PC-9 (cell line): Measurements from ENCODE around the gene TMEM109. TPM values are rescaled to one million over a fixed set of nuclear protein-coding genes. Genes with fewer than 3 reads are reported as not detected.

Experiments
- BruUV-seq: library from RNA; stranded (reverse); fragments of 400-500 nt; replicated peaks from 2 replicates; lab custom pipeline; 2021; lab: Mats Ljungman, UMichigan
- CTCF ChIA-PET: fragments of 300-600 bp; sonication (Branson Sonifier 250); formaldehyde crosslinking; loops from one replicate; lab custom pipeline; 2022; ENCODE audit warnings: antibody characterized with exemption; lab: Charles Lee
- POLR2A ChIA-PET: fragments of 300-600 bp; sonication (Branson Sonifier 250); formaldehyde crosslinking; loops from one replicate; lab custom pipeline; 2022; ENCODE audit warnings: antibody characterized with exemption; ENCODE audit not compliant: unreplicated experiment; lab: Charles Lee
- DNase-seq, 2 experiments: peaks; one replicate each; pipeline versions ENCODE4 v3.0.0 to v3.0.0-alpha.2; 2015 to 2022; ENCODE audit warnings: mixed read lengths in 1 of 2
- H2AFZ ChIP-seq: fragments of 200-600 bp; sonication (generic); 2 replicates; pipeline ENCODE4 v1.8.1; 2017; ENCODE audit warnings: antibody characterized with exemption
- H3F3A ChIP-seq: fragments of 200-600 bp; sonication (generic); 2 replicates; pipeline ENCODE4 v1.8.1; 2017; ENCODE audit warnings: antibody characterized with exemption, mild to moderate bottlenecking, low read depth; ENCODE audit not compliant: insufficient read depth
- H3K27ac ChIP-seq: fragments of 200-600 bp; sonication (generic); 2 replicates; pipeline ENCODE4 v1.6.1; 2016; ENCODE audit warnings: mixed run types
- H3K27me3 ChIP-seq: fragments of 200-600 bp; sonication (generic); 2 replicates; pipeline ENCODE4 v1.6.1; 2016; ENCODE audit warnings: low read depth, mixed run types; ENCODE audit not compliant: insufficient read depth
- H3K36me3 ChIP-seq: fragments of 200-600 bp; sonication (generic); 2 replicates; pipeline ENCODE4 v1.6.1; 2016; ENCODE audit warnings: low read depth, mixed run types
- H3K4me1 ChIP-seq: fragments of 200-600 bp; sonication (generic); replicated peaks from 2 replicates; pipeline ENCODE4 v1.6.1; 2016; ENCODE audit warnings: mixed run types; ENCODE audit not compliant: insufficient read depth
- H3K4me2 ChIP-seq: fragments of 200-600 bp; sonication (generic); 2 replicates; pipeline ENCODE4 v1.6.1; 2017; ENCODE audit warnings: mixed run types
- H3K4me3 ChIP-seq: fragments of 200-600 bp; sonication (generic); 2 replicates; pipeline ENCODE4 v1.6.1; 2016; ENCODE audit warnings: mixed run types
- H3K79me2 ChIP-seq: fragments of 200-600 bp; sonication (generic); 2 replicates; pipeline ENCODE4 v1.6.1; 2017; ENCODE audit warnings: low read depth, mixed run types
- H3K9me2 ChIP-seq: fragments of 200-600 bp; sonication (generic); 2 replicates; pipeline ENCODE4 v1.8.1; 2017; ENCODE audit warnings: mild to moderate bottlenecking; ENCODE audit not compliant: insufficient read depth
- H3K9me3 ChIP-seq: fragments of 200-600 bp; sonication (generic); 2 replicates; pipeline ENCODE4 v1.8.1; 2016; ENCODE audit warnings: low read depth; ENCODE audit not compliant: insufficient read depth
- H4K20me1 ChIP-seq: fragments of 200-600 bp; sonication (generic); 2 replicates; pipeline ENCODE4 v1.8.1; 2017; ENCODE audit not compliant: insufficient read depth
- CTCF ChIP-seq: fragments of 200-600 bp; sonication (generic); conservative IDR thresholded peaks from 2 replicates; pipeline ENCODE4 v1.6.1; 2017; ENCODE audit warnings: mixed run types, antibody characterized with exemption, mild to moderate bottlenecking, moderate library complexity
- EZH2 ChIP-seq: fragments of 200-600 bp; sonication (generic); IDR thresholded peaks from 2 replicates; pipeline ENCODE4 v1.8.0; 2017; ENCODE audit warnings: antibody characterized with exemption, low read depth
- intact Hi-C: fragments of 100-400 bp; cut with micrococcal nuclease; formaldehyde crosslinking; loops from one replicate; pipeline ENCODE4 v1.10.0; 2022; ENCODE audit not compliant: unreplicated experiment
- total RNA-seq: library from RNA; stranded (reverse); gene quantifications from 2 replicates; pipeline ENCODE4 v1.2.3, GENCODE V29; 2021

The TMEM109 gene
- total RNA-seq, 1 experiment from 2014 or later = 105 TPM

DNA sequence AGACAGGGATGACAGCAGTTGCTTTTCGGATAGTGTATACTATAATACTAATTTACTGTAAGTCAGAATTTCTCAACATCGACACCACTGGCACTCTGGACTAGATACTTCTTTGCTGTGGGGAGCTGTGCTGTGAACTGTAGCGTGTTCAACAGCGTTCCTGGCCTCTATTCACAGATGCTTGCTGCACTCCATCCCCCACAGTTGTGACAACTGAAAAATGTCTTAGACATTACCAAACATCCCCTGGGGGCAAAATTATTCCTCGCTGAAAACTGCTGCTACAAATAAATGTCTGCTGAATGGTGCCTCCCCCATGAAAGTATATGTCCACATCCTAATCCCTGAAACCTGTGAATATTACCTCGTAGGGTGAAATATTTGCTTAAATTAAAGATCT lies 45.5 kb downstream of the TMEM109 start:
- POLR2A ChIA-PET = no interaction called here

DNA sequence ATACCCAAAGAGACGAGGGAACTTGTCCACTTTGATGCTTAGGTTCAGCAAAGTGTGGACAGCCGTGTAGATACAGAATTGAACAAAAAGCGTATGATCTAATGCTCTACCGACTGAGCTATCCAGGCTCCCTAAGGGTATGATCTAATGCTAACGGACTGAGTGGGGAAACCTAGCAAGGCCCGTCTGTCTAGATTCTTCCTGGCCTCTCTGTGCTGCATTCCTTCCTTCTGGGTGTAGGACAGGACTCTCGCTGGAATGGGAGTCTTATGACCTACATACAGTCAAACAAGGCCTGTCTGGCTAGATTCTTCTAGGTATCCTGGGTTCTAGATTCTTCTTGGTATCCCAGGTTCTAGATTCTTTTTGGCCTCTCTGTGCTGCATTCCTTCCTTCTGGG lies 46.4 kb downstream of the TMEM109 start:
- CTCF ChIA-PET = no interaction called here
- no peak for TF ChIP-seq EZH2
- TF ChIP-seq CTCF = no peak
- Histone ChIP-seq H3K27ac (no peak overlapping the region), H2AFZ (no peak overlapping the region), H3K4me1 (0 out of 2 replicates have a peak, but pooled peaks cover 4% of the 10 kb centered on the region), H3K27me3 (peaks cover 10% of the 10 kb centered on the region; the same call in 1 of the 2 replicates), H3K79me2 (no peaks in the 10 kb centered on the region), H3K9me3 (no peaks in the 10 kb centered on the region), H3K4me3 (no peak overlapping the region), H3K4me2 (no peak overlapping the region), H3K9me2 (no peaks in the 10 kb centered on the region), H3F3A (no peaks in the 10 kb centered on the region), H4K20me1 (no peaks in the 10 kb centered on the region), H3K36me3 (no peaks in the 10 kb centered on the region)
- POLR2A ChIA-PET = no interaction called here
- intact Hi-C loops = no loop called here
- peak; percentile 28 to 57 for DNase-seq
- BruUV-seq = no TSS peak

More for the DNA sequence above, 45.5 kb downstream of the TMEM109 start:
- no peaks in the 10 kb centered on the region for H3K9me2 ChIP-seq
- CTCF ChIA-PET = no interaction called here
- H3F3A ChIP-seq = no peaks in the 10 kb centered on the region
- peaks cover 10% of the 10 kb centered on the region; the same call in 1 of the 2 replicates for H3K27me3 ChIP-seq
- intact Hi-C loops = no loop called here
- no peaks in the 10 kb centered on the region for H4K20me1 ChIP-seq
- H3K27ac ChIP-seq = no peak overlapping the region
- no peak for DNase-seq
- no peaks in the 10 kb centered on the region for H3K79me2 ChIP-seq
- 0 out of 2 replicates have a peak, but pooled peaks cover 4% of the 10 kb centered on the region for H3K4me1 ChIP-seq
- H3K36me3 ChIP-seq = no peaks in the 10 kb centered on the region
- H2AFZ ChIP-seq = no peak overlapping the region
- no peak overlapping the region for H3K4me3 ChIP-seq
- no TSS peak for BruUV-seq
- no peaks in the 10 kb centered on the region for H3K9me3 ChIP-seq
- TF ChIP-seq EZH2 (no peak), CTCF (no peak)
- H3K4me2 ChIP-seq = no peak overlapping the region

- H3F3A ChIP-seq = no peaks in the 10 kb centered on the region
- H3K9me3 ChIP-seq = no peaks in the 10 kb centered on the region; the same call in none of the 2 replicates
- H3K27ac ChIP-seq = no peak overlapping the region
- no TSS peak for BruUV-seq
- peaks cover 10% of the 10 kb centered on the region; the same call in 1 of the 2 replicates for H3K27me3 ChIP-seq
- DNase-seq = no peak
- no peaks in the 10 kb centered on the region for H3K9me2 ChIP-seq
- intact Hi-C loops = no loop called here
- no peaks in the 10 kb centered on the region for H4K20me1 ChIP-seq
- no peak overlapping the region for H3K4me3 ChIP-seq
- no peak overlapping the region for H2AFZ ChIP-seq
- H3K4me1 ChIP-seq = 0 out of 2 replicates have a peak, but pooled peaks cover 4% of the 10 kb centered on the region
- H3K36me3 ChIP-seq = no peaks in the 10 kb centered on the region
- CTCF ChIA-PET = no interaction called here
- POLR2A ChIA-PET = no interaction called here
- TF ChIP-seq EZH2 = no peak
- TF ChIP-seq CTCF = no peak
- H3K4me2 ChIP-seq = no peak overlapping the region
- H3K79me2 ChIP-seq = no peaks in the 10 kb centered on the region
These were observed 50.8 kb downstream of the TMEM109 start for GRCh38 chr11:60964801-60965200.
